Sigmoid colon (tissue), 4 donors: ENCODE results near the gene GLIPR1.

Experiments used
- EP300 ChIP-seq, 4 donors: sonication (generic); formaldehyde crosslinking; IDR thresholded peaks; one replicate each; pipeline ENCODE4 v1.6.1; 2017; ENCODE audit warnings: antibody characterized with exemption in 4 of 4
- POLR2A ChIP-seq, 2 donors: fragments of 450-650 bp; IDR thresholded peaks; one replicate each; pipeline ENCODE4 v1.6.1; 2016; ENCODE audit warnings: antibody characterized with exemption in 2 of 2, mild to moderate bottlenecking in 2 of 2, moderate library complexity in 2 of 2
- POLR2AphosphoS5 ChIP-seq, 4 donors: sonication (generic); formaldehyde crosslinking; IDR thresholded peaks; one replicate each; pipeline ENCODE4 v1.6.1; 2017; ENCODE audit warnings: antibody characterized with exemption in 4 of 4
- TF ChIP-seq, protein P1 (sequence below), 4 experiments: fragments of 450-650 bp in 3 of 4; fragments of 200-600 bp in 1 of 4; IDR thresholded peaks; one replicate each; pipeline ENCODE4 v1.5.1; 2016 to 2019; ENCODE audit warnings: antibody characterized with exemption in 4 of 4, mild to moderate bottlenecking in 3 of 4, moderate library complexity in 2 of 4

DNA sequence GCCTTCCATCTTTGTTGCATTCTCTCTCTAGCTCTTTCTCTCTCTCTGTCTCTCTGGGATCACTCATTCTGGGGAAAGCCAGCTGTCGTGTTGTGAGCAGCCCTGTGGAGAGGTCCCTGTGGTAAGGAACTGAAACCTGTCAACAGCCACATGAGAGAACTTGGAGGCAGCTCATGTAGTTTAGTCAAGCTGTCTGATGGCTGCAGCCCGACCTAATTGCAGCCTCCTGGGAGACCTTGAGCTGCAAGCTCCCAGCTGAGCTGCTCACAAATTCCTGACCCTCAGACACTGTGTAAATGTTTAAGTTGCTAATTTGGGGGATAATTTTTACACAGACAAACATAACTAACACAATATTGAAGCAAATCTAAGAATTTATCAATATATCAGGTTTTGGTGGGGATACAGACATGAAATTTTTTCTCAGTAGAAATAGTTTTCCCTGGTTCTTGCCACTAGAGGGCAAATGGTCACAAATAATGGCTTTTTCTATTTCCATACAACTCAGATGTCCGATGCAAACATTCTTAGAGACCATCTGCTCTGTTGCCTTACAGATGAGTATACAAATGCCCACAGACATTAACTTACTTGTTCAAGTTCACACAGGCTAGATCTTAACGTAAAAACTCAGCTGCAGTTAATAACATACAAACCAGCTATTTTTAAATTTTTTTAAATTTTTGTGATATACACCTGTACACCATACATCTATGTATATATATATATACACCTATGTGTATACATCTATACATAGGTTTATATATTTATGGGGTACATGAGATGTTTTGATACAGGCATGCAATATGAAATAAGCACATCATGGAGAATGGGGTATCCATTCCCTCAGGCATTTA is 46.3 kb downstream of the GLIPR1 start:
- TF ChIP-seq, protein P1, sequence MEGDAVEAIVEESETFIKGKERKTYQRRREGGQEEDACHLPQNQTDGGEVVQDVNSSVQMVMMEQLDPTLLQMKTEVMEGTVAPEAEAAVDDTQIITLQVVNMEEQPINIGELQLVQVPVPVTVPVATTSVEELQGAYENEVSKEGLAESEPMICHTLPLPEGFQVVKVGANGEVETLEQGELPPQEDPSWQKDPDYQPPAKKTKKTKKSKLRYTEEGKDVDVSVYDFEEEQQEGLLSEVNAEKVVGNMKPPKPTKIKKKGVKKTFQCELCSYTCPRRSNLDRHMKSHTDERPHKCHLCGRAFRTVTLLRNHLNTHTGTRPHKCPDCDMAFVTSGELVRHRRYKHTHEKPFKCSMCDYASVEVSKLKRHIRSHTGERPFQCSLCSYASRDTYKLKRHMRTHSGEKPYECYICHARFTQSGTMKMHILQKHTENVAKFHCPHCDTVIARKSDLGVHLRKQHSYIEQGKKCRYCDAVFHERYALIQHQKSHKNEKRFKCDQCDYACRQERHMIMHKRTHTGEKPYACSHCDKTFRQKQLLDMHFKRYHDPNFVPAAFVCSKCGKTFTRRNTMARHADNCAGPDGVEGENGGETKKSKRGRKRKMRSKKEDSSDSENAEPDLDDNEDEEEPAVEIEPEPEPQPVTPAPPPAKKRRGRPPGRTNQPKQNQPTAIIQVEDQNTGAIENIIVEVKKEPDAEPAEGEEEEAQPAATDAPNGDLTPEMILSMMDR (IDR thresholded peaks at IDR 0.05) = peak; percentile 31 to 59 (median 47)
- no peak for TF ChIP-seq POLR2AphosphoS5 (IDR thresholded peaks at IDR 0.05)
- no peak for TF ChIP-seq POLR2A (IDR thresholded peaks at IDR 0.05)
- TF ChIP-seq EP300 (IDR thresholded peaks at IDR 0.05) = no peak
